CD1c-positive myeloid dendritic cell (primary cell): ENCODE measurements around the gene CD7.
"Not testable (repeated sequence)": the region's sequence is repeated elsewhere in the genome, so short reads cannot be mapped to it uniquely, and the experiment has no call there.

Experiments used
- DNase-seq: peaks from one replicate; pipeline ENCODE4 v3.0.0-alpha.2; 2016; ENCODE audit errors: extremely low spot score

CD7 gene

DNA sequence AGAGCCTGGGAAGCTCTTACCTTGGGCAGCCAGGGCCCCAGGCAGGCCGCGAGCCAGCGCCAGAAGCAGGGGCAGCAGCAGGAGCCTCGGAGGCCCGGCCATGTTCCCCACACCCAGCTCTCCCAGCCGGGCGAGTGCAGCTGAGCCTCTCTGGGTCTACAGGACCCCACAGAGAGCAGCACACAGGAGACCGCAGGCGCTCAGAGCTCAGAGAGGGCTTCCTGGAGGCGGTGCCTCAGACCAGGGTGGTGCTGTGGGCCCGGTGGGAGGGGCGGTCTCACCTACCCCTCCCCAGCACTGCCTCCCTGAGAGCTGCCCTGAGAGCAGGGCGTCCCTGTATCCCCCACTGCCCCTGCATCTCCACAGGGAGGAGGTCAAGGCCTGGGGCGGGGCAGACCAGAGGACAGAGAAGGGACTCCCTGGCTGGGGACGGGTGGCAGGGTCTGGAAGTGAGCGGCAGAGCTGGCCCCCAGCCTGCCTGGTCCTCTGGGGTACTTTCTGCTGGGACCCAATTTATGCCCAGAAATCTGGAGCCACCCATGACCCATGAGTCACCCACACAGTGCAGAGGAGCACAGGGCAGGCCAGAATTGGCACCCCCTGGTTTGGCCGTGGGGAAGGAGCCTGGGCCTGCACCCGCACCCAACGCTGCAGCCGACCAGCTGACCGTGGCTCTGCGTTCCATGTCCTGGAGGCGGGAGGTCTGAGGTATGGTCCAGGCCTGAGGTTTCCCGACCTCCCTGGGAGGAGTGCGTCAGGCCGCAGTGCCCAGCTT lies at the start of gene CD7:
TSS of gene CD7 (minus strand) at position 215 of the 775 bp plus-strand sequence. CDS start at position 102, 113 bp downstream.
- DNase-seq = no peak

DNA sequence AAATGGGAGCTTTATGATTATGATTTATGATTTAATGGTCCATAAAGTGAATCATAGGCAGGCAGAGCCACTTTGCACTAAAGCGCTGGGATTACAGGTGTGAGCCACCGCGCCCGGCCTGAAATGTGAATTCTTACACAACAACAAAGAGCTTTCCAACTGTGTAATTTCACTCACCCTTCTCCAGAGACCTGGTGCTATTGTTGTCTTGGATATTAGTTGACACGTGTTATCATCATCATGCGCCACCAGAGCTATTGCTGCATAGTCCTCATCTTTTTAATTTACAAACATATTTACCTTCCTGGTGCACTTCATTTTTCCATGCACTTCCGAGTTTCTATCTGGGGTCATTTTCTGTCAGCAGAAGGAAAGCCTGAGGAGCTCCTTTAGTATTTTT lies 49.3 kb upstream of the CD7 start:
- no peak for DNase-seq

DNA sequence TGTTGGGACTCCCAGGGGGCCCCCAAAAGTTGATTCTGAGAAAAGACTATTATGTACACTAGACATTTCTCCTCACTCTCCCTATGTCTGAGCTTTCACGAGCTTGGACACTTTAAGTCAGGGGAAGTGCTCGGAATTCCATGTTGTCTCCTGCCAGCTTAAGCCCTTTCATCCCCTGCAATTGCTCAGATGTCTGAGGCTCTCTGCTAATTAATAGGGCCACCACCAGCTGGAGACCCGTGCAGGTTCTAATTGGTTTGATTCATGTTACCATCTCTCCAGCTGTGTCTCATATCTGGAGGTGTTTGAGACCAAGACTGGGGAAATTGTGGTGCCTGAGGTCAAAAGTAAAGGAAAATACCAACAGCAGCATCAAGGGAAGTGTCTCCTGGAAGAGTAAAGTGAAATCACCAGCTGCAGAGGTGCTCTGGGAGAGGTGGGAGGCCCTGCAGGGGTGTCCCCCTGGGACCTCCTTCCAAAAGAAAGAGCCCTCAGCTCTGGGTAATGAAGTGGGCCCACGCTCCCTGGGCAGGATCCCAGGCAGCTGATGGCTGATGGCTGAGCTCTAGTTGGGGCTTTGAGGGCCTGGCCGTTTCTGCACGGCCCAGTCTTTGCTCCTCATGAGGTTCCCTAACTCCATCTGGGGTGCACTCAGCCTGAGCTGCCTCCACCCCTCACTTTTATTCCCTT lies 48.3 kb upstream of the CD7 start:
- DNase-seq = no peak

DNA sequence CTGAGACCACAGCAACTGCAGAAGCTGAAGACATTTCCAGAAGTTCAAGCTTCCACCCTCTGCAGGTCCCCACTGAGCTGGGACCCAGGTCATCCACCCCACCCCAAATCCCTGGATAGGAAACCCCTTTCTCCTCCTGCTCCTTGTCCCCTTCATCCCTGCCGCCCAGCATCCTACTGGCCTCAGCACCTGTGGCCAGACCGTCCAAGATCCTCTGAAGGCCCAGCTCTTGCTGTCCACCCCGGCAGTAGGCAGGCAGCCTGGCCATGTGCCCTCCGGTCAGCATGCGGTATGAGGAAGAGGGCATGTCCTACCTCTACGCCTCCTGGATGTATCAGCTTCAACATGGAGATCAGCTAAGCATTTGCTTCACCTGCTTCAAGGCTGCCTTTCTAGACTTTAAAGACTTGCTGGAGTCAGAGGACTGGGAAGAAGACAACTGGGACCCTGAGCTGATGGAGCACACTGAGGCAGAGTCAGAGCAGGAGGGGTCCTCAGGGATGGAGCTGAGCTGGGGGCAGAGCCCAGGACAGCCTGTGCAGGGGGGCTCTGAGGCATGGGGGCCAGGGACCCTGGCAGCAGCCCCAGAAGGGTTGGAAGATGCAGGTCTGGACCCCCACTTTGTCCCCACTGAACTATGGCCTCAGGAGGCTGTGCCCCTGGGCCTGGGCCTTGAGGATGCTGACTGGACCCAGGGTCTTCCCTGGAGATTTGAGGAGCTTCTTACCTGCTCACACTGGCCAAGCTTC lies 44.7 kb upstream of the CD7 start:
- DNase-seq = no peak

DNA sequence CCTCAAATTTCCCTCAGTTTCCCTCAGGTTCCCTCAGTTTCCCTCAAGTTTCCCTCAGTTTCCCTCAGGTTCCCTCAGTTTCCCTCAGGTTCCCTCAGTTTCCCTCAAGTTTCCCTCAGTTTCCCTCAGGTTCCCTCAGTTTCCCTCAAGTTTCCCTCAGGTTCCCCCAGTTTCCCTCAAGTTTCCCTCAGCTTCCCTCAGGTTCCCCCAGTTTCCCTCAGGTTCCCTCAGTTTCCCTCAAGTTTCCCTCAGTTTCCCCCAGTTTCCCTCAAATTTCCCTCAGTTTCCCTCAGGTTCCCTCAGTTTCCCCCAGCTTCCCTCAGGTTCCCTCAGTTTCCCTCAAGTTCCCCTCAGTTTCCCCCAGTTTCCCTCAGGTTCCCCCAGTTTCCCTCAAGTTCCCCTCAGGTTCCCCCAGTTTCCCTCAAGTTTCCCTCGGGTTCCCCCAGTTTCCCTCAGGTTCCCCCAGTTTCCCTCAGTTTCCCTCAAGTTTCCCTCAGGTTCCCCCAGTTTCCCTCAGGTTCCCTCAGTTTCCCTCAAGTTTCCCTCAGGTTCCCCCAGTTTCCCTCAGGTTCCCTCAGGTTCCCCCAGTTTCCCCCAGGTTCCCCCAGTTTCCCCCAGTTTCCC lies 42.2 kb upstream of the CD7 start:
- not testable (repeated sequence) for DNase-seq

DNA sequence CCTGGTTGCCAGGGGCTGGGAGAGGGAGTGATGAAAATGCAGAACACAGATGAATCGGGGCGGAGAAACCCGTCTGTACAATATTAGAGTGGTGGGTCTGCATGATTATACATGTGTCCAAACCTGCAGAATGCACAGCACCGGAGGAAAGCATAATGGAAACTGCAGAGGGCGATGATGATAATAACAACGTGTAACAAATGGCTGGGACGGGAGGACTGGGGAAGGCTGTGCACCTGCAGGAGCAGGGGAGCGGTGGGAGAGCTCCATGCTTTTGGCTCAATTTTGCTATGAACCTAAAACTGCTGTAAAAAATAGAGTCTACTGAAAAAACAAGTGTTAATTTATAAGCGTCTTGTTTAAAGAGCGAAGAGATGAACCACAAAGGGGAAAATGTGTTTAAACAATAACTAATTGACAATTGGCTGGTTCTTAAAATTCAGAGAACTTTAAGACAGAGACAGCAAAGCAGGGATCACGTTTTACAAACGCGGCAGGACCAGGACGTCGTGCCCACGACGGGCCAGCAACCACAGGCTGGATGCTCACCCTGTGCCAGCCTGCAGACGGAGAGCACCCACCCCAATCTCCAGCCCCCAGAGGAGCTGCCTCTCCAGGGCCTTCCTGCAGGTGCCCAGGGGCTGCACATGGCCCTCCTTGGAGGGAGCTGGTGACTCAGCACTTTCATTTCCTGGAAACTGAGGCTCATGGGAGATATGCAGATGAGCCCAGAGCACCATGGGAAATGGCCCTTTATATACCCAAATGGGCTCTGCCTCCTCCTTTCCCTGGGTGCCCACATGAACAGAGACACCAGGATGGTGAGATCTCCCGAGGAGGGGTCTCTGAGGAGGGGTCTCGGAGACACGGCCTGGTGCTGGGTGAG lies 41.3 kb upstream of the CD7 start, which contains the start of gene TEX19:
TSS of gene TEX19 (plus strand) at position 783 of the 886 bp plus-strand sequence. CDS start 2,904 bp downstream, outside the sequence.
- no peak for DNase-seq

- DNase-seq = no peak
These were observed 40.0 kb upstream of the CD7 start for GRCh38 chr17:82357394-82357793.

- no peak for DNase-seq
These were observed 39.5 kb upstream of the CD7 start for GRCh38 chr17:82356845-82357355.

DNA sequence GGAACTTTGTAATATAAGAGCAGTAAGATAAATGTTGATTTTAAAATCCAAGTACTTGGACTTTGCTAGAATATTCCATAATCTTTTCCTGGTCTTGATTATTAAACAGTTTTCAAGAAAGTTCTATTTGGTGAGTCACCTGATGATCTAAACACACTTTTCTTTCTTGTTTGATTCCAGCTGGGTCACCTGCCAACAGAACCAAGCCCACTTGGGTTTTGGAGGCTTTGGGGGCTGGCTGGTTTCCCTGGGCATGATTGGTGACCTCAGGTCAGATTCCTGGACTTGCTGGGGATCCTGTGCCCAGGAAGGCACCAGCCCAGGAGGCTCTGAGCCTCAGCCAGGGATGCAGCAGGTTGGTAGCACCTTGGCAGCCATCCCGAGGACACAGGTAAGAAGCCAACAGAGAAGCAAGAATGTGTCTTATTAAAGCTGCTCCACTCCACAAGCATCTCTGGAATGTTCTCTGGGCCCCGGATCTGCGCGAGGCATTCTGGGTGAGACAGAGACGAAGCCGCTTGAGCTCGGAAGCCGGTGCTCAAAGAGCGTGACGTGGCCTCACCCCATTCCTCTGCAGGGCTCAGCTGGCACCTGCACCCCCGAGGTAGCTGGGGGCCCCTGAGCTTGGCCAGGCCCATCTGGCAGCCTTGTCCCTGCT lies 38.5 kb upstream of the CD7 start:
- DNase-seq = no peak

DNA sequence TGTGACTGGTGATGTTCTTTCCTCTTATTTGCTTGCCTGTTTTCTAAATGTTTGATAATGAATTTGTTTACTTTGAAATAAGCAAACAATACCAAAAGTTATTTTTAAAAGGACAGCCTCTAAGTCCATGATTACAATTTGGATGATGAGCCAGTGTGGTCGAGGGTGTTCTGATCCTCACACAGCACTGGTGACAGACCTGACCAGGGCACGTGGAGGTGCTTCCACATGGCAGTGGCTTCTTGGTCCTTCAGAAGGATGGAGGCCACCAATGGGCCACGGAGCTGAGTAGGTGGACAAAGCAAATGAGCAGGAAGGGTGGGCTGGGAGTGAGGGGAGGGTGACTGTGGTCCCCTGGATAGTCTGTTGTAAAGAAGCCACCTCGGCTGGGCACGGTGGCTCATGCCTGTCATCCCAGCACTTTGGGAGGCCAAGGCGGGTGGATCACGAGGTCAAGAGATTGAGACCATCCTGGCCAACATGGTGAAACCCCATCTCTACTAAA lies 37.4 kb upstream of the CD7 start:
- no peak for DNase-seq

DNA sequence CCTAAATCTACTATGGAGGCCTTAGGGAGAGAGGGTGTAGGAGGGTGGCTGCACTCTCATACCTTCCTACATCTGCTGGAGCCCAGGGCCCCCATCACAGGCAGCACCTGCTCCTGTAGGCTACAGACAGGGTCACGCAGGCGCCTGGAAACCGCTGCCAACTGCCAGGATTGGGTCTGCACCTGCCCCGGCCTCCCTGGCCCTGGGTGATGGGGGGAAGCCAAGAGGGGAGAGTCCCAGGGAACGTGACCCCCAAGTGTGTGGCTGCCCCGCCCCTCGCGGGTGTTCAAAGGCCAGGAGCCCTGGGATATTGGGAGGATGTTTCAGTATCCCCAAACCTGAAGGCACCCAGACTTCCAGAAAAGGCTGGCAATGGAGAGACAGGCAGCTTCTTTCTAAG lies 36.1 kb upstream of the CD7 start:
- DNase-seq = no peak

GRCh38 chr17:82351713-82352488 lies 34.5 kb upstream of the CD7 start:
- peak; percentile 93 for DNase-seq

DNA sequence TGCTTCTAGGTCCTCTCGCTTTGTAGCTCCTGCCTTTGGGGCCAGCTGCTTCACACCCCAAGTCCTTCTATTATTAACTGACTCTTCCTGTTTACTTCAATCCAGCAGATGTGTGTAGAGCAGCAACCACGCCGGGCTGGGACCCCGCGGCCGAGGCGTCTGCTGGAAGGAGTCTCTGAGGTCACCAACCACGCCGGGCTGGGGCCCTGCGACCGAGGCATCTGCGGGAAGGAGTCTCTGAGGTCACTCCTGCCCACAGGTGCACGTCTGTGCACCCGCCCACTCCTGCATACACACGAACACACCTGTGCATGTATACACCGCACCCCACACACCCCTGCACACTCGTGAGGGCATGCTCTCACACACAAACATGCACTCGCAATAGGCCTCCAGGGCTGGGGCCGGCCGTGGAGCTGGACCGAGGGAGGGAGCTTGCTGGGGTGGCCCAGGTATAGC lies 33.9 kb upstream of the CD7 start:
- DNase-seq = no peak

GRCh38 chr17:82350182-82351030 lies 33.0 kb upstream of the CD7 start:
- DNase-seq = peak; percentile 30

GRCh38 chr17:82349287-82349701 lies 31.9 kb upstream of the CD7 start:
- DNase-seq = no peak

GRCh38 chr17:82348866-82349265 lies 31.5 kb upstream of the CD7 start:
- no peak for DNase-seq

- DNase-seq = no peak
These were observed 31.0 kb upstream of the CD7 start for GRCh38 chr17:82348434-82348833.

- not testable (repeated sequence) for DNase-seq
These were observed 30.6 kb upstream of the CD7 start for GRCh38 chr17:82347994-82348393.
